Adrenal gland (tissue), 5 donors: ENCODE results near the gene TTLL12.

Source experiments
- CTCF ChIP-seq, 6 experiments: fragments of 450-650 bp in 4 of 6; fragments of 200-600 bp in 2 of 6; sonication (generic) in 1 of 6; IDR thresholded peaks; 1 replicate in 5 of 6; 2 replicates in 1 of 6; pipeline versions ENCODE4 v1.5.1 to v1.8.0; 2016 to 2021; ENCODE audit warnings: antibody characterized with exemption in 6 of 6, mild to moderate bottlenecking in 2 of 6, moderate library complexity in 1 of 6
- POLR2A ChIP-seq, 2 donors: fragments of 450-650 bp; IDR thresholded peaks; one replicate each; pipeline ENCODE4 v1.6.1; 2017; ENCODE audit warnings: antibody characterized with exemption in 2 of 2, mild to moderate bottlenecking in 2 of 2, moderate library complexity in 1 of 2
- donor health status: DM: no; HTN: no; CAD: no.

GRCh38 chr22:43201486-43202219 lies 14.7 kb upstream of the TTLL12 start:
- TF ChIP-seq CTCF (IDR thresholded peaks at IDR 0.05) (no peak), POLR2A (IDR thresholded peaks at IDR 0.05) (no peak)
